SK-N-SH treated with all-trans-retinoic acid at 6 μM for 48 hours (cell line): ENCODE measurements around the gene PHF13.

ENCODE experiments used
- ARNTL ChIP-seq: fragments of 450-650 bp; formaldehyde crosslinking; IDR thresholded peaks from 2 replicates; pipeline ENCODE4 v1.5.0; 2020; ENCODE audit warnings: low read depth, mild to moderate bottlenecking, moderate library complexity, borderline replicate concordance
- BACH2 ChIP-seq: fragments of 250-450 bp; sonication (Bioruptor Pico); IDR thresholded peaks from 2 replicates; pipeline ENCODE4 v1.9.0; 2021; ENCODE audit warnings: mild to moderate bottlenecking, borderline replicate concordance
- ESRRG ChIP-seq: fragments of 250-450 bp; sonication (Bioruptor Pico); IDR thresholded peaks from 2 replicates; pipeline ENCODE4 v1.6.1; 2021; ENCODE audit warnings: mild to moderate bottlenecking
- ISL1 ChIP-seq: fragments of 250-450 bp; sonication (Bioruptor Pico); IDR thresholded peaks from 2 replicates; pipeline ENCODE4 v2.1.2; 2022; ENCODE audit warnings: mild to moderate bottlenecking, moderate library complexity
- OSR1 ChIP-seq: fragments of 250-450 bp; sonication (Bioruptor Pico); IDR thresholded peaks from 2 replicates; pipeline ENCODE4 v1.8.0; 2022; ENCODE audit warnings: moderate library complexity, mild to moderate bottlenecking, inconsistent platforms
- PATZ1 ChIP-seq: fragments of 250-450 bp; sonication (Bioruptor Pico); IDR thresholded peaks from 2 replicates; pipeline ENCODE4 v1.8.0; 2020; ENCODE audit warnings: mild to moderate bottlenecking, moderate library complexity, borderline replicate concordance
- POU6F1 ChIP-seq: fragments of 250-450 bp; sonication (Bioruptor Pico); IDR thresholded peaks from 2 replicates; pipeline ENCODE4 v1.8.0; 2021; ENCODE audit warnings: low read depth, mild to moderate bottlenecking, moderate library complexity, borderline replicate concordance
- PPARA ChIP-seq: fragments of 250-450 bp; sonication (Bioruptor Pico); IDR thresholded peaks from 2 replicates; pipeline ENCODE4 v1.5.0; 2020; ENCODE audit warnings: mild to moderate bottlenecking, borderline replicate concordance
- SNAI2 ChIP-seq: fragments of 250-450 bp; sonication (Bioruptor Pico); IDR thresholded peaks from 2 replicates; pipeline ENCODE4 v1.5.0; 2020; ENCODE audit warnings: mild to moderate bottlenecking, moderate library complexity
- ZNF70 ChIP-seq: fragments of 450-650 bp; formaldehyde crosslinking; IDR thresholded peaks from 2 replicates; pipeline ENCODE4 v1.5.0; 2020; ENCODE audit warnings: mild to moderate bottlenecking, moderate library complexity
- ZNF8 ChIP-seq: fragments of 450-650 bp; formaldehyde crosslinking; IDR thresholded peaks from 2 replicates; pipeline ENCODE4 v1.5.0; 2020; ENCODE audit warnings: mild to moderate bottlenecking, moderate library complexity
- TF ChIP-seq, protein P1 (sequence below): fragments of 250-450 bp; sonication (Bioruptor Pico); IDR thresholded peaks from 2 replicates; pipeline ENCODE4 v1.5.1; 2020; ENCODE audit warnings: low read depth, mild to moderate bottlenecking, moderate library complexity

- TF ChIP-seq PPARA: no peak
- TF ChIP-seq ISL1 (CRISPR knock-in tag): no peak
- TF ChIP-seq BACH2 (CRISPR knock-in tag): no peak
- no peak for TF ChIP-seq POU6F1 (CRISPR knock-in tag)
- no peak for TF ChIP-seq ZNF8 (CRISPR knock-in tag)
- TF ChIP-seq SNAI2 (CRISPR knock-in tag): no peak
- no peak for TF ChIP-seq ESRRG (CRISPR knock-in tag)
- TF ChIP-seq, protein P1, sequence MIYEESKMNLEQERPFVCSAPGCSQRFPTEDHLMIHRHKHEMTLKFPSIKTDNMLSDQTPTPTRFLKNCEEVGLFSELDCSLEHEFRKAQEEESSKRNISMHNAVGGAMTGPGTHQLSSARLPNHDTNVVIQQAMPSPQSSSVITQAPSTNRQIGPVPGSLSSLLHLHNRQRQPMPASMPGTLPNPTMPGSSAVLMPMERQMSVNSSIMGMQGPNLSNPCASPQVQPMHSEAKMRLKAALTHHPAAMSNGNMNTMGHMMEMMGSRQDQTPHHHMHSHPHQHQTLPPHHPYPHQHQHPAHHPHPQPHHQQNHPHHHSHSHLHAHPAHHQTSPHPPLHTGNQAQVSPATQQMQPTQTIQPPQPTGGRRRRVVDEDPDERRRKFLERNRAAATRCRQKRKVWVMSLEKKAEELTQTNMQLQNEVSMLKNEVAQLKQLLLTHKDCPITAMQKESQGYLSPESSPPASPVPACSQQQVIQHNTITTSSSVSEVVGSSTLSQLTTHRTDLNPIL: no peak
- TF ChIP-seq PATZ1: no peak
- no peak for TF ChIP-seq ARNTL (CRISPR knock-in tag)
- TF ChIP-seq ZNF70 (CRISPR knock-in tag): no peak
- TF ChIP-seq OSR1 (CRISPR knock-in tag): no peak
Measured at GRCh38 chr1:6591222-6591621, 22.3 kb upstream of the PHF13 start.
